SK-N-SH treated with all-trans-retinoic acid at 6 μM for 48 hours (cell line): ENCODE results near the gene OBSL1.

Experiments used
- BACH2 ChIP-seq: fragments of 250-450 bp; sonication (Bioruptor Pico); IDR thresholded peaks from 2 replicates; pipeline ENCODE4 v1.9.0; 2021; ENCODE audit warnings: mild to moderate bottlenecking, borderline replicate concordance
- PPARA ChIP-seq: fragments of 250-450 bp; sonication (Bioruptor Pico); IDR thresholded peaks from 2 replicates; pipeline ENCODE4 v1.5.0; 2020; ENCODE audit warnings: mild to moderate bottlenecking, borderline replicate concordance
- RARB ChIP-seq: fragments of 250-450 bp; sonication (Bioruptor Pico); IDR thresholded peaks from 2 replicates; pipeline ENCODE4 v1.8.0; 2021; ENCODE audit warnings: mild to moderate bottlenecking, moderate library complexity
- ZC3H10 ChIP-seq: fragments of 250-450 bp; sonication (Bioruptor Pico); IDR thresholded peaks from 2 replicates; pipeline ENCODE4 v1.5.1; 2021; ENCODE audit warnings: mild to moderate bottlenecking, moderate library complexity
- ZFP3 ChIP-seq: fragments of 250-450 bp; sonication (Bioruptor Pico); IDR thresholded peaks from 2 replicates; pipeline ENCODE4 v1.5.0; 2020; ENCODE audit warnings: mild to moderate bottlenecking, moderate library complexity
- ZFP30 ChIP-seq: fragments of 450-650 bp; formaldehyde crosslinking; IDR thresholded peaks from 2 replicates; pipeline ENCODE4 v1.5.0; 2022; ENCODE audit warnings: mild to moderate bottlenecking, moderate library complexity
- TF ChIP-seq, protein P1 (sequence below): fragments of 250-450 bp; sonication (Bioruptor Pico); IDR thresholded peaks from 2 replicates; pipeline ENCODE4 v1.5.1; 2020; ENCODE audit warnings: low read depth, mild to moderate bottlenecking, moderate library complexity

DNA sequence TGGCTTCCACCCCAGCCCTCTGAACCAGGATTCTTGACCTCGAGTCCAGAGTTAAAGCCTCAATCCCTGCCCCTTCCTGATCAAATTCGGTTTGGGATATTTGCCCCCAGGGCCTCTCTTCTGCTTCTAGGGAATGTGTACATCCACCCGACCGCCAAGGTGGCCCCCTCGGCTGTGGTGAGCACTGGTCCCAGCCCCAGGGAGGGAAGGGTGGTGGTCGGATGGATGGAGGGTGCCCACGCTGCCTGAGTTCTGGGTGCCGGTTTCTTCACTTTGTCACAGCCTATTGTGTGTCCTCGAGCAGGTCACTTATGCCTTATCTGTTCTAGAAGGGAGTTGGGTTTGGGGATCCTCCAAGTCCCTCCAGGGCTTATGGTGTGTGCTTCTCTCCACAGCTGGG is 65.8 kb downstream of the OBSL1 start:
- TF ChIP-seq RARB = no peak
- TF ChIP-seq ZC3H10 (CRISPR knock-in tag) = no peak
- TF ChIP-seq, protein P1, sequence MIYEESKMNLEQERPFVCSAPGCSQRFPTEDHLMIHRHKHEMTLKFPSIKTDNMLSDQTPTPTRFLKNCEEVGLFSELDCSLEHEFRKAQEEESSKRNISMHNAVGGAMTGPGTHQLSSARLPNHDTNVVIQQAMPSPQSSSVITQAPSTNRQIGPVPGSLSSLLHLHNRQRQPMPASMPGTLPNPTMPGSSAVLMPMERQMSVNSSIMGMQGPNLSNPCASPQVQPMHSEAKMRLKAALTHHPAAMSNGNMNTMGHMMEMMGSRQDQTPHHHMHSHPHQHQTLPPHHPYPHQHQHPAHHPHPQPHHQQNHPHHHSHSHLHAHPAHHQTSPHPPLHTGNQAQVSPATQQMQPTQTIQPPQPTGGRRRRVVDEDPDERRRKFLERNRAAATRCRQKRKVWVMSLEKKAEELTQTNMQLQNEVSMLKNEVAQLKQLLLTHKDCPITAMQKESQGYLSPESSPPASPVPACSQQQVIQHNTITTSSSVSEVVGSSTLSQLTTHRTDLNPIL = no peak
- no peak for TF ChIP-seq ZFP3 (CRISPR knock-in tag)
- TF ChIP-seq BACH2 (CRISPR knock-in tag) = no peak
- TF ChIP-seq ZFP30 (CRISPR knock-in tag) = no peak
- no peak for TF ChIP-seq PPARA (CRISPR knock-in tag)
